Fibroblast of lung (primary cell): ENCODE data around the gene PUS3. TPM values are rescaled to one million over a fixed set of nuclear protein-coding genes. Genes with fewer than 3 reads are reported as not detected.
A peak's percentile ranks its signal among the peaks of the same experiment; 100 is the strongest.

Experiments
- DNase-seq, 2 donors: peaks; one replicate each; pipeline versions ENCODE4 v3.0.0 to v3.0.0-alpha.2; 2010; ENCODE audit warnings: low read depth in 2 of 2
- H2AFZ ChIP-seq: 2 replicates; pipeline ENCODE4 v1.5.1; 2012; ENCODE audit warnings: low read length, control low read depth, inconsistent platforms
- H3K27ac ChIP-seq: 2 replicates; pipeline ENCODE4 v1.5.1; 2011; ENCODE audit warnings: low read length, control low read depth; ENCODE audit not compliant: insufficient read depth
- H3K27me3 ChIP-seq: 2 replicates; pipeline ENCODE4 v1.5.1; 2011; ENCODE audit warnings: mild to moderate bottlenecking, low read length; ENCODE audit not compliant: control insufficient read depth, insufficient read depth
- H3K36me3 ChIP-seq: 2 replicates; pipeline ENCODE4 v1.5.1; 2011; ENCODE audit warnings: low read length; ENCODE audit not compliant: control insufficient read depth, insufficient read depth
- H3K4me1 ChIP-seq: 2 replicates; pipeline ENCODE4 v1.5.1; 2011; ENCODE audit warnings: low read length; ENCODE audit not compliant: control insufficient read depth, insufficient read depth; ENCODE audit errors: extremely low read depth
- H3K4me2 ChIP-seq: 2 replicates; pipeline ENCODE4 v1.5.1; 2011; ENCODE audit warnings: low read length, control low read depth; ENCODE audit not compliant: insufficient read depth; ENCODE audit errors: extremely low read depth
- H3K4me3 ChIP-seq, 4 experiments: fragments of 200-600 bp in 1 of 4; sonication (generic) in 1 of 4; replicated peaks in 1 of 4; 2 replicates each; pipeline ENCODE4 v1.5.1; 2011 to 2016; ENCODE audit warnings: low read length in 4 of 4, low read depth in 3 of 4, mild to moderate bottlenecking in 3 of 4, control low read depth in 2 of 4, inconsistent platforms in 1 of 4, mixed read lengths in 1 of 4; ENCODE audit not compliant: insufficient read depth in 1 of 4; ENCODE audit errors: control extremely low read depth in 1 of 4
- H3K79me2 ChIP-seq: 2 replicates; pipeline ENCODE4 v1.5.1; 2012; ENCODE audit warnings: mild to moderate bottlenecking, low read length, inconsistent platforms; ENCODE audit not compliant: control insufficient read depth, insufficient read depth
- H3K9ac ChIP-seq: 2 replicates; pipeline ENCODE4 v1.5.1; 2011; ENCODE audit warnings: mild to moderate bottlenecking, low read length, control low read depth; ENCODE audit not compliant: insufficient read depth
- H3K9me3 ChIP-seq: 2 replicates; pipeline ENCODE4 v1.5.1; 2012; ENCODE audit warnings: low read depth, low read length; ENCODE audit not compliant: control insufficient read depth, insufficient read depth
- H4K20me1 ChIP-seq: 2 replicates; pipeline ENCODE4 v1.5.1; 2011; ENCODE audit warnings: low read length; ENCODE audit not compliant: control insufficient read depth, insufficient read depth; ENCODE audit errors: extremely low read depth
- CTCF ChIP-seq, 2 donors: IDR thresholded peaks in 1 of 2; conservative IDR thresholded peaks in 1 of 2; 1 replicate in 1 of 2; 2 replicates in 1 of 2; pipeline ENCODE4 v1.5.1; 2011 to 2012; ENCODE audit warnings: low read length in 2 of 2, control low read depth in 1 of 2, inconsistent platforms in 1 of 2, low read depth in 1 of 2, mild to moderate bottlenecking in 1 of 2
- EZH2 ChIP-seq: IDR thresholded peaks from 2 replicates; pipeline ENCODE4 v1.5.1; 2012; ENCODE audit warnings: low read length, control low read depth, mild to moderate bottlenecking; ENCODE audit errors: missing control alignments
- polyA plus RNA-seq, 2 donors: library from polyadenylated mRNA; depleted of rRNA in 1 of 2; stranded (reverse) in 1 of 2; unstranded in 1 of 2; fragments of >200 nt; gene quantifications; 2 replicates each; pipeline ENCODE4 v1.2.1, GENCODE V29; 2011 to 2012; ENCODE audit warnings: missing spikeins in 1 of 2
- total RNA-seq: library from RNA; depleted of rRNA; stranded (reverse); fragments of >200 nt; gene quantifications from 2 replicates; pipeline ENCODE4 v1.2.1, GENCODE V29; 2014

Gene PUS3
- total and polyA plus RNA-seq, 2 donors (not counting 1 experiment from before 2014, with no cell fraction given) = 14.0 to 16.0 TPM

- no peak overlapping the region for H3K4me2 ChIP-seq
- H3K79me2 ChIP-seq = no peaks in the 10 kb centered on the region
- TF ChIP-seq EZH2 (no peak), CTCF (conservative IDR thresholded peaks at IDR 0.05 in 1 of 2, IDR thresholded peaks at IDR 0.05 in 1 of 2; ENCODE audit: low read depth in 1 of 2, low read length in 2 of 2) (no peak)
- H4K20me1 ChIP-seq = no peaks in the 10 kb centered on the region
- H3K4me3 ChIP-seq = no peak overlapping the region
- H3K36me3 ChIP-seq = no peaks in the 10 kb centered on the region
- peak in 1 of 2 donors; percentile 19 for DNase-seq
- no peak overlapping the region for H3K27ac ChIP-seq
- no peak overlapping the region for H2AFZ ChIP-seq
- no peaks in the 10 kb centered on the region for H3K4me1 ChIP-seq
- H3K9me3 ChIP-seq = no peaks in the 10 kb centered on the region
- peaks cover 4% of the 10 kb centered on the region for H3K27me3 ChIP-seq
- H3K9ac ChIP-seq = no peak overlapping the region
Measured at GRCh38 chr11:125925247-125925740, 22.3 kb upstream of the PUS3 start.

- H4K20me1 ChIP-seq = no peaks in the 10 kb centered on the region
- no peaks in the 10 kb centered on the region for H3K9me3 ChIP-seq
- no peak overlapping the region for H3K4me3 ChIP-seq
- TF ChIP-seq CTCF (conservative IDR thresholded peaks at IDR 0.05 in 1 of 2, IDR thresholded peaks at IDR 0.05 in 1 of 2; ENCODE audit: low read depth in 1 of 2, low read length in 2 of 2) (no peak), EZH2 (no peak)
- H3K4me1 ChIP-seq = no peaks in the 10 kb centered on the region
- H3K27me3 ChIP-seq = peaks cover under 1% of the 10 kb centered on the region
- no peak overlapping the region for H3K4me2 ChIP-seq
- H3K36me3 ChIP-seq = no peaks in the 10 kb centered on the region
- H3K9ac ChIP-seq = no peak overlapping the region
- H3K79me2 ChIP-seq = no peaks in the 10 kb centered on the region
- no peak overlapping the region for H3K27ac ChIP-seq
- H2AFZ ChIP-seq = no peak overlapping the region
- DNase-seq = no peak
Measured at GRCh38 chr11:125924384-125925007, 21.5 kb upstream of the PUS3 start.

GRCh38 chr11:125923633-125924032 lies 20.6 kb upstream of the PUS3 start:
- Histone ChIP-seq H3K4me1 (no peaks in the 10 kb centered on the region), H3K4me2 (no peak overlapping the region), H3K9me3 (no peaks in the 10 kb centered on the region), H3K79me2 (no peaks in the 10 kb centered on the region), H3K4me3 (no peak overlapping the region), H3K27me3 (peaks cover 3% of the 10 kb centered on the region), H3K27ac (no peak overlapping the region), H3K36me3 (no peaks in the 10 kb centered on the region), H4K20me1 (no peaks in the 10 kb centered on the region), H3K9ac (no peak overlapping the region), H2AFZ (no peak overlapping the region)
- TF ChIP-seq EZH2 (no peak), CTCF (conservative IDR thresholded peaks at IDR 0.05 in 1 of 2, IDR thresholded peaks at IDR 0.05 in 1 of 2; ENCODE audit: low read depth in 1 of 2, low read length in 2 of 2) (no peak)
- no peak for DNase-seq
